K562 (cell line): ENCODE measurements around the gene WDR88. TPM values are rescaled to one million over a fixed set of nuclear protein-coding genes. Genes with fewer than 3 reads are reported as not detected.

Source experiments
- ATAC-seq: fragments of 200-7000 bp; cut with Tn5 transposase; 3 replicates; pipeline ENCODE4 v1.9.1; 2020; ENCODE audit warnings: moderate library complexity
- BruUV-seq: library from RNA; stranded (reverse); fragments of 400-500 nt; replicated peaks from 2 replicates; lab custom pipeline; 2021; lab: Mats Ljungman, UMichigan
- CTCF ChIA-PET: fragments of 300-600 bp; formaldehyde crosslinking; extraction: SDS; loops from one replicate; lab custom pipeline; 2021; ENCODE audit warnings: low intra/inter-chr PET ratio; lab: Yijun Ruan, JAX
- POLR2A ChIA-PET: fragments of 300-600, 350-650 bp; sonication (Branson Sonifier 250); formaldehyde crosslinking; extraction: SDS; loops from one replicate; lab custom pipeline; 2021; ENCODE audit warnings: antibody characterized with exemption, inconsistent platforms; lab: Yijun Ruan, JAX
- DNase-seq, 4 experiments: peaks; one replicate each; pipeline versions ENCODE4 v3.0.0 to v3.0.0-alpha.2; 2011 to 2018; ENCODE audit warnings: low spot score in 3 of 4, mixed read lengths in 3 of 4; ENCODE audit errors: extremely low read depth in 1 of 4
- FAIRE-seq: peaks from 2 replicates; lab custom pipeline; 2011; peaks lifted over from hg19 to GRCh38; lab: Jason Lieb, UNC
- H2AFZ ChIP-seq: 2 replicates; pipeline ENCODE4 v1.6.0; 2011; ENCODE audit warnings: low read depth, low read length, control low read depth, inconsistent platforms
- H3K27ac ChIP-seq: fragments of 200-600 bp; 3 replicates; pipeline ENCODE4 v1.8.0; 2011; ENCODE audit warnings: low read depth, mild to moderate bottlenecking, control low read depth, inconsistent platforms, low read length, moderate library complexity, mixed read lengths; ENCODE audit errors: extremely low read depth
- H3K27me3 ChIP-seq, 2 experiments: fragments of 300-600 bp in 1 of 2; 2 replicates in 1 of 2; 3 replicates in 1 of 2; pipeline versions ENCODE4 v1.6.0 to v1.8.0; 2011; ENCODE audit warnings: inconsistent platforms in 2 of 2, low read length in 2 of 2, mild to moderate bottlenecking in 1 of 2, mixed read lengths in 1 of 2, moderate library complexity in 1 of 2; ENCODE audit not compliant: control insufficient read depth in 2 of 2, insufficient read depth in 2 of 2
- H3K36me3 ChIP-seq: fragments of 300-600 bp; 3 replicates; pipeline ENCODE4 v1.8.0; 2011; ENCODE audit warnings: mild to moderate bottlenecking, low read length, inconsistent platforms; ENCODE audit not compliant: control insufficient read depth, insufficient read depth
- H3K4me1 ChIP-seq, 2 experiments: fragments of 200-600 bp in 1 of 2; replicated peaks in 1 of 2; 2 replicates in 1 of 2; 3 replicates in 1 of 2; pipeline versions ENCODE4 v1.5.1 to v1.8.0; 2011; ENCODE audit warnings: inconsistent platforms in 2 of 2, low read length in 2 of 2, mild to moderate bottlenecking in 1 of 2, mixed read lengths in 1 of 2, moderate library complexity in 1 of 2; ENCODE audit not compliant: control insufficient read depth in 2 of 2, insufficient read depth in 2 of 2
- H3K4me2 ChIP-seq: 2 replicates; pipeline ENCODE4 v1.6.1; 2011; ENCODE audit warnings: low read length, control low read depth, inconsistent platforms, mixed read lengths; ENCODE audit not compliant: insufficient read depth
- H3K4me3 ChIP-seq: fragments of 200-600 bp; sonication (generic), shearing (Covaris generic); 2 replicates; pipeline ENCODE4 v1.5.1; 2016; ENCODE audit warnings: control low read depth, inconsistent platforms
- H3K79me2 ChIP-seq: fragments of 200-600 bp; 3 replicates; pipeline ENCODE4 v1.8.0; 2011; ENCODE audit warnings: low read length, inconsistent platforms; ENCODE audit not compliant: control insufficient read depth, insufficient read depth
- H3K9ac ChIP-seq, 2 experiments: 2 replicates each; pipeline versions ENCODE4 v1.6.0 to v1.6.1; 2011; ENCODE audit warnings: low read depth in 2 of 2, low read length in 2 of 2, control low read depth in 1 of 2, inconsistent platforms in 1 of 2, mild to moderate bottlenecking in 1 of 2, mixed read lengths in 1 of 2; ENCODE audit not compliant: insufficient read depth in 1 of 2
- H3K9me1 ChIP-seq: one replicate; pipeline ENCODE4 v1.6.0; 2011; ENCODE audit warnings: inconsistent platforms, mild to moderate bottlenecking, low read length, moderate library complexity; ENCODE audit not compliant: control insufficient read depth, insufficient read depth
- H3K9me3 ChIP-seq: replicated peaks from 2 replicates; pipeline ENCODE4 v1.5.1; 2011; ENCODE audit warnings: low read depth, low read length, inconsistent platforms; ENCODE audit not compliant: control insufficient read depth, insufficient read depth
- H4K20me1 ChIP-seq: replicated peaks from 2 replicates; pipeline ENCODE4 v1.6.1; 2011; ENCODE audit warnings: low read length, inconsistent platforms, mixed read lengths; ENCODE audit not compliant: control insufficient read depth, insufficient read depth
- HINFP ChIP-seq: fragments of 450-650 bp; conservative IDR thresholded peaks from 2 replicates; pipeline ENCODE4 v1.6.1; 2016; ENCODE audit warnings: missing genetic modification characterization, low read depth, mild to moderate bottlenecking, control low read depth, missing compliant biosample characterization
- MTA1 ChIP-seq: fragments of 450-650 bp; IDR thresholded peaks from 2 replicates; pipeline ENCODE4 v1.6.1; 2017; ENCODE audit warnings: borderline replicate concordance
- NR2C1 ChIP-seq, 2 experiments: fragments of 450-650 bp; IDR thresholded peaks; 2 replicates each; pipeline ENCODE4 v1.6.1; 2017; ENCODE audit warnings: mild to moderate bottlenecking in 2 of 2, antibody characterized with exemption in 1 of 2, inconsistent platforms in 1 of 2, missing compliant biosample characterization in 1 of 2, missing genetic modification characterization in 1 of 2
- PATZ1 ChIP-seq: fragments of 250-450 bp; sonication (Bioruptor Pico); IDR thresholded peaks from 2 replicates; pipeline ENCODE4 v1.5.0; 2020; ENCODE audit warnings: mild to moderate bottlenecking, borderline replicate concordance
- RFX5 ChIP-seq: IDR thresholded peaks from 2 replicates; pipeline ENCODE4 v1.6.1; 2011; ENCODE audit warnings: low read depth, mild to moderate bottlenecking, improper control_type of control experiment, low read length
- ZNF695 ChIP-seq: fragments of 450-650 bp; formaldehyde crosslinking; IDR thresholded peaks from 2 replicates; pipeline ENCODE4 v1.4.0; 2020; ENCODE audit warnings: mild to moderate bottlenecking, moderate library complexity
- WGBS: fragments of 100-300 bp; shearing (Covaris generic); methylation state at CpG from one replicate; pipeline ENCODE4 v1.1.6; 2016; ENCODE audit warnings: low coverage, mixed read lengths; ENCODE audit not compliant: insufficient coverage; ENCODE audit errors: missing lambda C conversion rate; 5-methylcytosine and 5-hydroxymethylcytosine counted together
- in situ Hi-C: fragments of 300-500 bp; cut with MboI; formaldehyde crosslinking; loops from 4 replicates; pipeline ENCODE4 v1.15.0; 2018; ENCODE audit warnings: inconsistent platforms, mixed read lengths
- intact Hi-C: fragments of 100-400 bp; cut with micrococcal nuclease; formaldehyde crosslinking; loops from 2 replicates; pipeline ENCODE4 v1.14.2; 2022
- polyA plus RNA-seq, 8 experiments: library from polyadenylated mRNA; depleted of rRNA in 4 of 8; stranded (reverse) in 5 of 8; unstranded in 3 of 8; fragments of >200 nt; fragmentation: Nextera tagmentation in 2 of 8; fragmentation: Illumina TruSeq in 1 of 8; extraction: Ambion mirVana in 2 of 8; extraction: Trizol in 1 of 8; gene quantifications; 2 replicates each; pipeline versions ENCODE4 v1.2.1 to v1.2.3, GENCODE V29; 2011 to 2014; ENCODE audit warnings: inconsistent platforms in 1 of 8, missing spikeins in 1 of 8
- total RNA-seq, 7 experiments: library from RNA; depleted of rRNA in 6 of 7; stranded (reverse); fragments of >200 nt in 6 of 7; fragmentation: Illumina TruSeq in 2 of 7; extraction: Trizol in 2 of 7; gene quantifications; 2 replicates each; pipeline versions ENCODE4 v1.2.1 to v1.2.3, GENCODE V29; 2011 to 2021; ENCODE audit warnings: low replicate concordance in 1 of 7

Gene WDR88
- total and polyA plus RNA-seq, 9 of the 15 experiments (the other 6 are each of a cell fraction or from before 2014, with no cell fraction given) = 0.03 to 0.04 TPM; not detected in 7

GRCh38 chr19:33217881-33218280, 86.0 kb downstream of the WDR88 start:
- Histone ChIP-seq H3K9me1 (no peaks in the 10 kb centered on the region), H3K4me1 (peaks cover 0 to 13% of the 10 kb centered on the region in 2 experiments; a peak in 2 of 5 replicates), H3K4me2 (no peak overlapping the region), H3K36me3 (no peaks in the 10 kb centered on the region), H3K27me3 (peaks cover 38 to 78% of the 10 kb centered on the region in 2 experiments), H3K4me3 (no peak overlapping the region), H3K27ac (no peak overlapping the region), H3K79me2 (no peaks in the 10 kb centered on the region), H2AFZ (no peak overlapping the region), H4K20me1 (peaks cover 13% of the 10 kb centered on the region), H3K9ac (no peak overlapping the region), H3K9me3 (no peaks in the 10 kb centered on the region)
- DNase-seq = no peak
- FAIRE-seq = no peak
- TF ChIP-seq PATZ1 (CRISPR knock-in tag) (no peak), HINFP (tag) (no peak), NR2C1 (IDR thresholded peaks at IDR 0.05) (no peak), NR2C1 (tag; IDR thresholded peaks at IDR 0.05) (no peak), RFX5 (no peak), ZNF695 (CRISPR knock-in tag) (no peak), MTA1 (no peak)
- ATAC-seq = no peak
- in situ Hi-C loops (no loop called here), intact Hi-C loops (no loop called here)
- POLR2A ChIA-PET = interaction anchor here (0.6 kb wide), 1 partner anchor 29 kb away, joined by 3 read pairs; no protein-coding TSS in a partner anchor
- WGBS = 5% methylated on average over 7 of the region's 8 CpGs
- CTCF ChIA-PET = no interaction called here
- no TSS peak for BruUV-seq
